Epidermal melanocyte (primary cell): Measurements from ENCODE around the gene SLC2A6.

Experiments
- DNase-seq: peaks from one replicate; pipeline ENCODE4 v3.0.0; 2011; ENCODE audit warnings: low spot score; ENCODE audit not compliant: insufficient read length

The SLC2A6 gene

GRCh38 chr9:133477992-133478850, 678 bp downstream of the SLC2A6 start:
- no peak for DNase-seq

- DNase-seq, result no peak
These were observed 1.4 kb downstream of the SLC2A6 start for GRCh38 chr9:133477461-133477860.

- no peak for DNase-seq
These were observed 2.0 kb downstream of the SLC2A6 start for GRCh38 chr9:133476941-133477340.

- no peak for DNase-seq
These were observed 2.6 kb downstream of the SLC2A6 start for GRCh38 chr9:133476036-133476931.

GRCh38 chr9:133475292-133476012, 3.4 kb downstream of the SLC2A6 start:
- DNase-seq, result no peak

GRCh38 chr9:133474853-133475252, 4.0 kb downstream of the SLC2A6 start:
- no peak for DNase-seq

GRCh38 chr9:133474215-133474614, 4.7 kb downstream of the SLC2A6 start:
- no peak for DNase-seq

- no peak for DNase-seq
These were observed 5.2 kb downstream of the SLC2A6 start for GRCh38 chr9:133473743-133474142.

- no peak for DNase-seq
These were observed 6.0 kb downstream of the SLC2A6 start for GRCh38 chr9:133472753-133473378.

GRCh38 chr9:133472277-133472645, 6.6 kb downstream of the SLC2A6 start:
- no peak for DNase-seq

- no peak for DNase-seq
These were observed 7.2 kb downstream of the SLC2A6 start for GRCh38 chr9:133471551-133472276.

- no peak for DNase-seq
These were observed 7.9 kb downstream of the SLC2A6 start for GRCh38 chr9:133470988-133471387.

- no peak for DNase-seq
These were observed 8.4 kb downstream of the SLC2A6 start for GRCh38 chr9:133470427-133470924.

- no peak for DNase-seq
These were observed 10.0 kb downstream of the SLC2A6 start for GRCh38 chr9:133468777-133469421.

- no peak for DNase-seq
These were observed 10.5 kb downstream of the SLC2A6 start for GRCh38 chr9:133468374-133468773.

GRCh38 chr9:133467101-133467500, 11.8 kb downstream of the SLC2A6 start:
- no peak for DNase-seq

GRCh38 chr9:133465984-133466383, 12.9 kb downstream of the SLC2A6 start:
- no peak for DNase-seq

- DNase-seq, result no peak
These were observed 14.3 kb downstream of the SLC2A6 start for GRCh38 chr9:133464638-133465037.

GRCh38 chr9:133463864-133464615, 14.9 kb downstream of the SLC2A6 start:
- no peak for DNase-seq
